ENCODE results near the gene SDC3. TPM values are rescaled to one million over a fixed set of nuclear protein-coding genes. Genes with fewer than 3 reads are reported as not detected.

Gene SDC3
- total and polyA plus RNA-seq, 2 donors (not counting 1 experiment from before 2014, with no cell fraction given) = 0.30 to 4.6 TPM

- no peak overlapping the region for H3K4me3 ChIP-seq (ENCODE audit: control extremely low read depth in 1 of 5, extremely low read depth in 1 of 5, insufficient read depth in 1 of 5, low read depth in 2 of 5, low read length in 4 of 5)
- no peak for ATAC-seq (ENCODE audit: low read depth)
- TF ChIP-seq EZH2 (IDR thresholded peaks at IDR 0.05; ENCODE audit: borderline replicate concordance, insufficient read depth, low read depth, low read length, poor library complexity, severe bottlenecking) (no peak), CTCF (IDR thresholded peaks at IDR 0.05) (no peak)
- WGBS (ENCODE audit: insufficient coverage) = 39% methylated on average over 4 of the region's 10 CpGs
- ChIA-PET CTCF (interaction anchor here (0.5 to 9.7 kb wide), 6 partner anchors 10 to 198 kb away, joined by 3 to 58 read pairs (median 4); no protein-coding TSS in a partner anchor), POLR2A (interaction anchor here (1.6 kb wide), 1 partner anchor 201 kb away, joined by 7 read pairs; no protein-coding TSS in a partner anchor)
- H3K4me3 Mint-ChIP-seq = no peak overlapping the region
- H3K4me2 ChIP-seq (replicated peaks; ENCODE audit: low read depth, low read length, poor library complexity, severe bottlenecking) = no peak overlapping the region
- H2AFZ ChIP-seq (ENCODE audit: insufficient read depth, low read depth, low read length, poor library complexity, severe bottlenecking) = peak overlapping the region; percentile 9
- no peak overlapping the region for H3K27ac ChIP-seq (ENCODE audit: low read length in 2 of 2)
- H3K9me3 ChIP-seq (ENCODE audit: control extremely low read depth in 1 of 3, control insufficient read depth in 2 of 3, insufficient read depth in 1 of 3, low read length in 2 of 3) = no peaks in the 10 kb centered on the region
- no peak overlapping the region for H3K9ac ChIP-seq (ENCODE audit: low read length)
- peaks cover 18% of the 10 kb centered on the region for H3K27me3 Mint-ChIP-seq
- no peaks in the 10 kb centered on the region for H4K20me1 ChIP-seq (ENCODE audit: control insufficient read depth, insufficient read depth, low read length, poor library complexity, severe bottlenecking)
- H3K36me3 ChIP-seq (replicated peaks in 1 of 2; ENCODE audit: control extremely low read depth in 1 of 2, control insufficient read depth in 1 of 2, extremely low read depth in 1 of 2, insufficient read depth in 2 of 2, low read length in 1 of 2) = no peaks in the 10 kb centered on the region
- no peaks in the 10 kb centered on the region for H3K79me2 ChIP-seq (ENCODE audit: control insufficient read depth, insufficient read depth, low read length)
- H3K4me1 Mint-ChIP-seq = no peaks in the 10 kb centered on the region
- no peak for DNase-seq
- intact Hi-C loops (cut with micrococcal nuclease) = no loop called here
- peaks cover 0 to 4% (median 0%) of the 10 kb centered on the region in 4 experiments for H3K27me3 ChIP-seq (replicated peaks in 1 of 4; ENCODE audit: control extremely low read depth in 1 of 4, control insufficient read depth in 3 of 4, insufficient read depth in 4 of 4, low read length in 3 of 4)
- no peak overlapping the region for H3K27ac Mint-ChIP-seq
- no peaks in the 10 kb centered on the region for H3K9me3 Mint-ChIP-seq (ENCODE audit: insufficient read depth)
- no peaks in the 10 kb centered on the region for H3K4me1 ChIP-seq (ENCODE audit: control insufficient read depth in 2 of 2, insufficient read depth in 2 of 2, low read length in 2 of 2)
Observed at GRCh38 chr1:30919025-30919881, 10.7 kb upstream of the SDC3 start.

- no peak for ATAC-seq (ENCODE audit: low read depth)
- H3K27ac Mint-ChIP-seq = no peak overlapping the region
- H3K27me3 ChIP-seq (replicated peaks in 1 of 4; ENCODE audit: control extremely low read depth in 1 of 4, control insufficient read depth in 3 of 4, insufficient read depth in 4 of 4, low read length in 3 of 4) = peaks cover 0 to 4% (median under 1%) of the 10 kb centered on the region in 4 experiments
- H3K9me3 Mint-ChIP-seq (ENCODE audit: insufficient read depth) = no peaks in the 10 kb centered on the region
- no peak overlapping the region for H3K9ac ChIP-seq (ENCODE audit: low read length)
- no peaks in the 10 kb centered on the region for H3K4me1 Mint-ChIP-seq
- no peak overlapping the region for H3K4me2 ChIP-seq (replicated peaks; ENCODE audit: low read depth, low read length, poor library complexity, severe bottlenecking)
- intact Hi-C loops (cut with micrococcal nuclease) = no loop called here
- POLR2A ChIA-PET = no interaction called here
- H3K9me3 ChIP-seq (ENCODE audit: control extremely low read depth in 1 of 3, control insufficient read depth in 2 of 3, insufficient read depth in 1 of 3, low read length in 2 of 3) = no peaks in the 10 kb centered on the region
- no peak overlapping the region for H2AFZ ChIP-seq (ENCODE audit: insufficient read depth, low read depth, low read length, poor library complexity, severe bottlenecking)
- no peaks in the 10 kb centered on the region for H3K36me3 ChIP-seq (replicated peaks in 1 of 2; ENCODE audit: control extremely low read depth in 1 of 2, control insufficient read depth in 1 of 2, extremely low read depth in 1 of 2, insufficient read depth in 2 of 2, low read length in 1 of 2)
- no peak overlapping the region for H3K4me3 Mint-ChIP-seq
- CTCF ChIA-PET = interaction anchor here (0.7 to 8.6 kb wide), 3 partner anchors 36 to 196 kb away, joined by 4 to 147 read pairs (median 5); no protein-coding TSS in a partner anchor
- H4K20me1 ChIP-seq (ENCODE audit: control insufficient read depth, insufficient read depth, low read length, poor library complexity, severe bottlenecking) = no peaks in the 10 kb centered on the region
- peaks cover 0 to 2% of the 10 kb centered on the region in 2 donors for H3K4me1 ChIP-seq (ENCODE audit: control insufficient read depth in 2 of 2, insufficient read depth in 2 of 2, low read length in 2 of 2)
- H3K4me3 ChIP-seq (ENCODE audit: control extremely low read depth in 1 of 5, extremely low read depth in 1 of 5, insufficient read depth in 1 of 5, low read depth in 2 of 5, low read length in 4 of 5) = no peak overlapping the region
- DNase-seq = no peak
- no peaks in the 10 kb centered on the region for H3K79me2 ChIP-seq (ENCODE audit: control insufficient read depth, insufficient read depth, low read length)
- H3K27me3 Mint-ChIP-seq = peaks cover 13% of the 10 kb centered on the region
- TF ChIP-seq EZH2 (IDR thresholded peaks at IDR 0.05; ENCODE audit: borderline replicate concordance, insufficient read depth, low read depth, low read length, poor library complexity, severe bottlenecking) = no peak
- no peak for TF ChIP-seq CTCF (IDR thresholded peaks at IDR 0.05)
- WGBS (ENCODE audit: insufficient coverage) = 97% methylated on average over 5 of the region's 12 CpGs
- no peak overlapping the region for H3K27ac ChIP-seq (ENCODE audit: low read length in 2 of 2)
Observed at GRCh38 chr1:30916296-30916695, 7.7 kb upstream of the SDC3 start.

All from B cell (primary cell).